Activated naive CD4-positive, alpha-beta T cell treated with anti-CD3 and anti-CD28 coated beads, Interleukin-2, amount 50 U/mL, for 16 hours (primary cell): Measurements from ENCODE around the gene PLA2G3.
"Not testable (repeated sequence)": the region's sequence is repeated elsewhere in the genome, so short reads cannot be mapped to it uniquely, and the experiment has no call there.

Experiments
- DNase-seq: peaks from one replicate; pipeline ENCODE4 v3.0.0-alpha.2; 2020

PLA2G3 gene

GRCh38 chr22:31099841-31100761, 40.2 kb downstream of the PLA2G3 start:
- DNase-seq = no peak

DNA sequence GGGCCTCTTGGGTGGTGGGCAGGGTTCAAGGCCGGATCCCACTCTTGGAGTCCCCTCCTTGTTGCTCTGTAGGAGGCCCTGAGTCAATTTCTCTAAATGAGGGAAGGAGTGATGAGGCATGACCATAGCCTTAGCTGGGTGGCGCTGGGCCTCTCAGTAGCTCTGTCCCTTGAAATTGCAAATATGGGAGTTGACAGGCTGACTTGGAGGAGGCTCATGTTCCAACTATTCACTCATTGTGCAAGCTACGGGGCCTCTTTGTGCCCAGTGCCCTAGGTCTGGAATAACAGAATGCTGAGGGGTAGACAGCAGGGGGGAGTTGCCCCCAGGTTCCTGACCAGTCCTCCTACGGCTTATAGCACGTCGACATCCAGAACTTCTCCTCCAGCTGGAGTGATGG, 40.9 kb downstream of the PLA2G3 start:
- DNase-seq = no peak

DNA sequence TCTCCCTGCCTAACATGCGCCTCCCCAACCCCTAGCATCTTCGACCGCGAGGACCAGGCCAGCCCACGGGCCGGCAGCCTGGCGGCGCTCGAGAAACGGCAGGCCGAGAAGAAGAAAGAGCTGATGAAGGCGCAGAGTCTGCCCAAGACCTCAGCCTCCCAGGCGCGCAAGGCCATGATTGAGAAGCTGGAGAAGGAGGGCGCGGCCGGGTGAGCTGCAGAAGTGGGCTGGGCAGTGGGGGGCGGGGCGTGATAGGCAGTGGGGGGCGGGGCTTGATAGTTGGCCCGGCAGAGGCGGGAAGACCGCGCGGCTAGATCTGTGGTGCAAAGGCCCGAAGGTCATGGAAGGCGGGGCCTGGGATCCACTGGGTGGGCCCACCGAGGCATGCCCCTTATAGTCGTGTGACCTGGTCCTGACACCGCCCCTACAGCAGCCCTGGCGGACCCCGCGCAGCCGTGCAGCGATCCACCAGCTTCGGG, 41.6 kb downstream of the PLA2G3 start:
- no peak for DNase-seq

DNA sequence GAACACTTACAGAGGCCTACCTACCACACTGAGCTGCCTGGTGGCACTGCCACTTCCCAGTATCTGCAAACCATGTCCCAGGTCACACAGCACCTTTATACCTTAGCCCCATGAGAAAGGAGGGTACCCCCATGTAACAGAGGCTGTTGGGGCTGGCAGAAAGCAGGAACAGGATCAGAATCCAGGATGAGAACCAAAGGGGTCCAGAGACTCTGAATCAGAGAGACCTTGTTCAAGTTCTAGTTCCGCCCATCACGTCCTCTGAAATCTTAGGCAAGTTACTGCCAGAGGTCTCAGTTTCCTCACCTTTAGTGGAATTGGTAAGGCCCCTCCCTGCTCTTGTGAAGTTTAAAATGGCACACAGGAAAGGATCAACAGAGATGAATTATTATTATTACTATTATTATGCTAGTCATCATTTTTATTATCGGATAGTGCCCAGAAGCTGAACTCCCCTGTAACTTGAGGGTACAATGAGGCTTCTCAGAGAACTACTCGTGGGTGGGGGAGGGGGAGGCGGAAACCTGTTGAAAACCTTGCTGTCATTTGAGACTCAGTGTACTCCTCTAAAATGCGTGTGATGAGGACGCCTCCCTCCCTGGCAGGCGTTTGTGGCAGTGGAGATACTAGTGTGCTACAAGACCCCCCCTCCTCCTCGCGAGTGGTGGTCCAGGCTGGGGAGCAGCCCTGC, 42.2 kb downstream of the PLA2G3 start:
- no peak for DNase-seq

GRCh38 chr22:31097539-31097938, 42.8 kb downstream of the PLA2G3 start:
- DNase-seq = not testable (repeated sequence)

DNA sequence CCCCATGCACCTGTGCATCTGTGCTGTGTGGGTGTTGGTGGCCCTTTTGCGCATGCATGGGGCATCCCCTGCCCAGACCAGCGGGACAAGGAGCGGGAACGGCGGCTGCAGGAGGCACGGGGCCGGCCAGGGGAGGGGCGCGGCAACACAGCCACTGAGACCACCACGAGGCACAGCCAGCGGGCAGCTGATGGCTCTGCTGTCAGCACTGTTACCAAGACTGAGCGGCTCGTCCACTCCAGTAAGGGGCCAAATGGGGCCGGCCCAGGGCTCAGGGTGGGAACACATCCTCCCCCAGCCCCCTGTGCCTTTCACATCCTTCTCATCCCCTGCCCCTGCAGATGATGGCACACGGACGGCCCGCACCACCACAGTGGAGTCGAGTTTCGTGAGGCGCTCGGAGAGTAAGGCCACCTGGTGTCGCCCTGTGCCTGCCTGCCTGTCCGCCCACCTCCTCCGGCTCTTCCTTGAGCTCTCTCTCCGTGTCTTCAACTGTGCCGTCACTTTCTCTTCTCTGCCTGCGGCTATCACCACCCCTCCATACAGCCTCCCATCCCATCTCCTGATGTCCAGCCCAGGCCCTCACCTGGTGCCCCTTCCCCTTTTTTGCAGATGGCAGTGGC, 43.5 kb downstream of the PLA2G3 start:
- DNase-seq = no peak

- DNase-seq = no peak
Measured at GRCh38 chr22:31095637-31096249, 44.6 kb downstream of the PLA2G3 start.

DNA sequence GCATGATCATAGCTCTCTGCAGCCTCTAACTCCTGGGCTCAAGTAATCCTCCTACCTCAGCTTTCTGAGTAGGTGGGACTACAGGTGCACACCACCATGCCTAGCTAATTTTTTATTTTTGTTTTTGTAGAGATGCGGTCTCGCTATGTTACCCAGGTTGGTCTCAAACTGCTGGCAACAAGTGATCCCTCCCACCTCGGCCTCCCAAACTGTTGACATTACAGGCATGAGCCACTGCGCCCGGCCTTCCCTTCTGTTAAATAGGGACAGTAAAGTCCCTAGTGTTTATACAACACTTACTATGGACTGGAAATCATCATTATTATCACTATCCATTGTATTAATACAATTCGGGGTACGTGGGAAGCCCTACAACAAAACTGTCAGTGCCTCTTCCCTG, 45.6 kb downstream of the PLA2G3 start:
- DNase-seq = no peak

DNA sequence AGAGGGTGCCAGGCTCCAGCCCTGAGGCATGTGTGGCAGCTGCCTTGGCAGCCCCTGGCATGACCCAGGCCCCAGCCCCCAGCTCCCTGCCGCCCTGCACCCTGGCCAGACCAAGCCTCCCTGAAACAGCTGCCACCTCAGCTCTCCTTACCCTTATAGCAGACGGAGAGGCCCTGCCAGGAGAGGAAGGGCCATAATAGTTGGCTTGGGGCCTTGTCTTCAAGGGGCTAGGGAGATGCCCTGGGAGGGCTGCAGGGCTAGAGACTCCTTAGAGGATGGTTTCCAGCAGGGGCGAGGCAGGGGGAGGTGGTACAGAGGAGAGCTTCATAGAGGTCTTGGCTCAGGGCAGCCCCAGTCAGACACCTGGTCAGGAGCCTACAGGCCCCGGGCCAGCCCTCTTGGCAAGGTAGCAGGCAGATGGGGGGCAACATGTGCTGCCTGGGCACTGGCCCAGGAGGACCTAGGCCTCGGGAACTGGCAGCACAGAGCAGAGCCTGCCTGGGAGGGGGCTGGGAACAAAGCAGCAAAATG, 46.2 kb downstream of the PLA2G3 start:
- DNase-seq = no peak

GRCh38 chr22:31093086-31093850, 47.0 kb downstream of the PLA2G3 start:
- DNase-seq = no peak

DNA sequence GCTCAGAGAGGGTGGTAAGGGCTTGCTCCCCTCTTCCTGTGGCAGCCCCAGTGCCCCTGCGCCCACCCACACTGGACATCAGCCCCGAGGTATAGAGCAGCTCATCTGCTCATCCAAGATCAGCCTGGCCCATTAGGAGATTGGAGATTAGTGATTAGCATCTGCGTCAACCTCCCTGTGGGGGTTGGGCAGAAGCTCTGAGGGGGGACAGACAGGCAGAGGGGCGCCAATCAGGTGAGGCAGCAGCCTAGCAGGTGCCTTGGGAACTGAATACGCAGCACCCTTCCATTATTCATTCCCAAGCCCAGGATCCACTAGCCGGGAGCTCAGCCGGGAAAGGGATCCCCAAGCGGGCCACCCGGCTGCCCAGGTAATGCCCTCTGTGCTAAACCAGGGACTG, 48.1 kb downstream of the PLA2G3 start:
- DNase-seq = no peak

GRCh38 chr22:31091106-31091975, 49.0 kb downstream of the PLA2G3 start:
- no peak for DNase-seq

- no peak for DNase-seq
Measured at GRCh38 chr22:31090217-31091085, 49.9 kb downstream of the PLA2G3 start.

- DNase-seq = no peak
Measured at GRCh38 chr22:31089160-31090100, 50.9 kb downstream of the PLA2G3 start.

DNA sequence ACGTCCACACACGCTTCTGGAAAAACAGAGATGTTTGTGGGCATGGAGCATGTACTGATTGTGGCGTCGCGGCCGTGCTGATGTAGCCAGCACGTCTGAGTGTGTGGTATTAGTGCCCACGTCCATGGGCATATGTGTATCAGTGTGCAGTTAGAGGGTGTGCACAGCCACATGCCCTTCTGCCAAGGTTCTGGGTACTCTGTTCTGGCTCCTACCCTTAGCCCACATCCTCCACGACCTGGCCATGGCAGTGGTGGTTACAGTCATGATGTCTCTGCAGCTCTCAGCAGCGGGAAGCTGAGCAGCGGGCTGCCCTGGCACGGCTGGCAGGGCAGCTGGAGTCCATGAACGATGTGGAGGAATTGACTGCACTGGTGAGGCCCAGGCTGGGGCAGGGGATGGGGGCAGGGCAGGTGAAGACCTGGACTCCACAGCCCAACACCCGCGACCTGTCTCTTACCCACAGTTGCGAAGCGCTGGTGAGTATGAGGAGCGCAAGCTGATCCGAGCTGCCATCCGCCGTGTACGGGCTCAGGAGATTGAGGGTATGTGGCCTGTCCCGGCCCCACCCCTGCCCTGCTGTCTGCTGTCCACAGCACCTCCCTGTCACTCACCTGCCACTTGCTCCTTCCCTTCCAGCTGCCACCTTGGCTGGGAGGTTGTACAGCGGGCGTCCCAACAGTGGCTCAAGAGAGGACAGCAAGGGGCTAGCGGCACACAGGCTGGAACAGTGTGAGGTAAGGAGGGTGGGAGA, 51.9 kb downstream of the PLA2G3 start:
- no peak for DNase-seq

- no peak for DNase-seq
Measured at GRCh38 chr22:31087744-31088215, 52.5 kb downstream of the PLA2G3 start.

DNA sequence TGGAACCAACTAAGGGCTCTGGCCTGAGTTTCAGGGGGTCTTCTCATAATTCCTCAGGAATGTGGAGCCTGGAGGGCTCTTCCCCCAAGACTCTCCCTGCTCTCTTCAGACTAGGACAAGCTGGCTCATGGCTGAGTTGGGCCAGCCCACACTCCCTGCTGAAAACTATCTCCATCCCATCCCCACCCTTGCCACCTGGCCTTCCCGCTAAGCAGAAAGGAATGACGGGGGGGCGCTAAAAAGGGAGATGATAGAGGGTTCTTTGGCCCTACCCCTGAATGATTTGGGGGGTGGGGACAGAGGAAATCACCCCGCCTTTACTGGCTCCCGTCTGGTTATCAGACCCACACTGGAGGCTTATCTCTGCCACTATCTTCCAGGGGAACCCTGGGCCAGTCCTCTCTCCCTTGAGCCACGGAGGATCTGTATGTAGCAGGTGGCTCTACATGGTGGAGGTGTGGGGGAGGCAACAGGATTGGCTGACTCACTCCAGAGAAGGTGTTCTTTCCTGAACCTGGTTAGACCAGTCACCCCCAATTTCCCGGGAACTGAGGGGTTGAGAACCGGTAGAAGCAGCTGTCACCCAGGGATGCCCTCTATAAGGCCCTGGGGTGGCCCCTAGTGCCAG, 53.5 kb downstream of the PLA2G3 start:
- no peak for DNase-seq
